H1 (cell line): ENCODE data around the gene ZBTB20. TPM values are rescaled to one million over a fixed set of nuclear protein-coding genes. Genes with fewer than 3 reads are reported as not detected.

Source experiments
- CTCF ChIA-PET: fragments of 300-600 bp; sonication (Branson Sonifier 250); formaldehyde crosslinking; loops from one replicate; lab custom pipeline; 2021; ENCODE audit not compliant: partially characterized antibody; lab: Charles Lee
- POLR2A ChIA-PET: fragments of 300-600 bp; sonication (Branson Sonifier 250); formaldehyde crosslinking; loops from one replicate; lab custom pipeline; 2021; ENCODE audit warnings: inconsistent platforms; ENCODE audit not compliant: partially characterized antibody; lab: Charles Lee
- DNase-seq, 2 experiments: peaks; one replicate each; pipeline versions ENCODE4 v3.0.0 to v3.0.0-alpha.2; 2010 to 2022; ENCODE audit warnings: low spot score in 2 of 2, low read depth in 1 of 2, mixed read lengths in 1 of 2
- FAIRE-seq: peaks from 2 replicates; lab custom pipeline; 2011; peaks lifted over from hg19 to GRCh38; lab: Jason Lieb, UNC
- H2AFZ ChIP-seq: 2 replicates; pipeline ENCODE4 v1.8.1; 2012; ENCODE audit warnings: low read length, inconsistent platforms
- H2AK5ac ChIP-seq: 2 replicates; pipeline ENCODE4 v1.6.1; 2013; ENCODE audit warnings: low read depth, low read length
- H2BK120ac ChIP-seq: replicated peaks from 2 replicates; pipeline ENCODE3; 2013; ENCODE audit warnings: low read depth, low read length, inconsistent platforms
- H2BK12ac ChIP-seq: 2 replicates; pipeline ENCODE4 v1.6.1; 2013; ENCODE audit warnings: low read depth, low read length
- H2BK15ac ChIP-seq: 2 replicates; pipeline ENCODE4 v1.6.1; 2013; ENCODE audit warnings: low read length
- H2BK20ac ChIP-seq: 2 replicates; pipeline ENCODE4 v1.6.1; 2013; ENCODE audit warnings: low read length
- H2BK5ac ChIP-seq: 2 replicates; pipeline ENCODE4 v1.6.1; 2013; ENCODE audit warnings: low read depth, low read length
- H3K14ac ChIP-seq: 2 replicates; pipeline ENCODE4 v1.6.1; 2013; ENCODE audit warnings: inconsistent platforms; ENCODE audit not compliant: insufficient read length
- H3K18ac ChIP-seq: 2 replicates; pipeline ENCODE4 v1.6.1; 2013; ENCODE audit warnings: low read length; ENCODE audit errors: extremely low read depth
- H3K23ac ChIP-seq: 2 replicates; pipeline ENCODE4 v1.6.1; 2013; ENCODE audit warnings: inconsistent platforms; ENCODE audit not compliant: insufficient read length
- H3K23me2 ChIP-seq: 2 replicates; pipeline ENCODE4 v1.6.1; 2013; ENCODE audit warnings: low read depth, low read length
- H3K27ac ChIP-seq: 2 replicates; pipeline ENCODE4 v1.6.1; 2011; ENCODE audit warnings: low read depth, low read length, inconsistent platforms
- H3K27me3 ChIP-seq, 4 experiments: replicated peaks in 1 of 4; 1 replicate in 1 of 4; 2 replicates in 3 of 4; pipeline versions ENCODE4 v1.6.1 to v1.8.1; 2011 to 2013; ENCODE audit warnings: low read length in 3 of 4, mild to moderate bottlenecking in 3 of 4, inconsistent platforms in 2 of 4, mixed read lengths in 2 of 4, moderate library complexity in 1 of 4; ENCODE audit not compliant: control insufficient read depth in 3 of 4, insufficient read depth in 3 of 4; ENCODE audit errors: extremely low read depth in 1 of 4
- H3K36me3 ChIP-seq, 4 experiments: 2 replicates each; pipeline versions ENCODE4 v1.6.1 to v1.8.1; 2011 to 2013; ENCODE audit warnings: mild to moderate bottlenecking in 4 of 4, low read length in 3 of 4, moderate library complexity in 2 of 4, control low read depth in 1 of 4, inconsistent platforms in 1 of 4; ENCODE audit not compliant: insufficient read depth in 4 of 4, control insufficient read depth in 2 of 4
- H3K4ac ChIP-seq: replicated peaks from 2 replicates; pipeline ENCODE3; 2013; ENCODE audit warnings: low read length, low read depth, mixed read lengths, inconsistent platforms; ENCODE audit not compliant: insufficient read length
- H3K4me1 ChIP-seq, 4 experiments: replicated peaks in 1 of 4; 1 replicate in 1 of 4; 2 replicates in 3 of 4; pipeline versions ENCODE4 v1.6.1 to v1.8.1; 2011 to 2013; ENCODE audit warnings: low read length in 3 of 4, inconsistent platforms in 2 of 4, mixed read lengths in 1 of 4; ENCODE audit not compliant: insufficient read depth in 4 of 4, control insufficient read depth in 3 of 4
- H3K4me2 ChIP-seq, 2 experiments: 2 replicates each; pipeline versions ENCODE4 v1.6.1 to v1.8.1; 2011 to 2013; ENCODE audit warnings: low read depth in 2 of 2, low read length in 2 of 2, control low read depth in 1 of 2, inconsistent platforms in 1 of 2, mild to moderate bottlenecking in 1 of 2; ENCODE audit not compliant: insufficient read depth in 1 of 2
- H3K4me3 ChIP-seq, 4 experiments: fragments of 200-600, 300-600 bp in 1 of 4; sonication (generic), shearing (Covaris generic), sonication (Bioruptor Twin) in 1 of 4; 2 replicates each; pipeline versions ENCODE4 v1.5.1 to v1.8.1; 2011 to 2016; ENCODE audit warnings: low read length in 4 of 4, low read depth in 3 of 4, control low read depth in 2 of 4, inconsistent platforms in 2 of 4, mild to moderate bottlenecking in 2 of 4, mixed read lengths in 1 of 4, moderate library complexity in 1 of 4; ENCODE audit not compliant: insufficient read depth in 2 of 4; ENCODE audit errors: extremely low read depth in 1 of 4
- H3K56ac ChIP-seq: replicated peaks from 2 replicates; pipeline ENCODE3; 2013; ENCODE audit warnings: low read depth, mild to moderate bottlenecking, mixed read lengths, low read length, inconsistent platforms; ENCODE audit not compliant: insufficient read length
- H3K79me1 ChIP-seq: 2 replicates; pipeline ENCODE4 v1.6.1; 2013; ENCODE audit warnings: low read depth, low read length, control low read depth
- H3K79me2 ChIP-seq, 2 experiments: 2 replicates each; pipeline versions ENCODE4 v1.6.1 to v1.8.1; 2012 to 2013; ENCODE audit warnings: low read length in 2 of 2, mild to moderate bottlenecking in 2 of 2, inconsistent platforms in 1 of 2; ENCODE audit not compliant: insufficient read depth in 2 of 2, control insufficient read depth in 1 of 2
- H3K9ac ChIP-seq, 4 experiments: replicated peaks in 1 of 4; 1 replicate in 1 of 4; 2 replicates in 3 of 4; pipeline versions ENCODE4 v1.6.1 to v1.8.1; 2011 to 2013; ENCODE audit warnings: low read depth in 3 of 4, low read length in 3 of 4, control low read depth in 2 of 4, mild to moderate bottlenecking in 2 of 4, moderate library complexity in 2 of 4, inconsistent platforms in 1 of 4; ENCODE audit errors: extremely low read depth in 1 of 4
- H3K9me3 ChIP-seq, 2 experiments: 2 replicates each; pipeline versions ENCODE4 v1.6.1 to v1.8.1; 2012 to 2013; ENCODE audit warnings: mild to moderate bottlenecking in 2 of 2, moderate library complexity in 2 of 2, control low read depth in 1 of 2, inconsistent platforms in 1 of 2, low read depth in 1 of 2, low read length in 1 of 2, mixed read lengths in 1 of 2; ENCODE audit not compliant: insufficient read depth in 2 of 2
- H4K20me1 ChIP-seq, 2 experiments: replicated peaks in 1 of 2; 2 replicates each; pipeline versions ENCODE3 to v1.8.1; 2011 to 2013; ENCODE audit warnings: inconsistent platforms in 2 of 2, low read length in 2 of 2, mild to moderate bottlenecking in 1 of 2; ENCODE audit not compliant: insufficient read depth in 2 of 2, control insufficient read depth in 1 of 2
- H4K5ac ChIP-seq: 2 replicates; pipeline ENCODE4 v1.6.1; 2013; ENCODE audit warnings: low read length, low read depth, mixed read lengths, inconsistent platforms; ENCODE audit not compliant: insufficient read length
- H4K8ac ChIP-seq: 2 replicates; pipeline ENCODE4 v1.8.0; 2013; ENCODE audit warnings: mild to moderate bottlenecking, moderate library complexity, low read length, inconsistent platforms; ENCODE audit not compliant: insufficient read depth; ENCODE audit errors: extremely low read depth
- H4K91ac ChIP-seq: replicated peaks from 2 replicates; pipeline ENCODE3; 2013; ENCODE audit warnings: low read length, mixed read lengths, inconsistent platforms; ENCODE audit not compliant: insufficient read length
- ATF3 ChIP-seq: IDR thresholded peaks from 2 replicates; pipeline ENCODE4 v1.6.1; 2011; ENCODE audit warnings: low read depth, mild to moderate bottlenecking, low read length; ENCODE audit not compliant: insufficient read depth
- CHD1 ChIP-seq: IDR thresholded peaks from 2 replicates; pipeline ENCODE4 v1.6.1; 2012; ENCODE audit warnings: low read depth, low read length, improper control_type of control experiment
- CREB1 ChIP-seq: IDR thresholded peaks from 2 replicates; pipeline ENCODE4 v1.6.1; 2012; ENCODE audit warnings: inconsistent platforms
- GTF2F1 ChIP-seq: IDR thresholded peaks from 2 replicates; pipeline ENCODE4 v1.6.1; 2012; ENCODE audit warnings: low read depth, low read length, improper control_type of control experiment, borderline replicate concordance
- KDM1A ChIP-seq: fragments of 200-600, 300-600 bp; sonication (generic); IDR thresholded peaks from 2 replicates; pipeline ENCODE4 v1.7.1; 2016; ENCODE audit warnings: mild to moderate bottlenecking, low read length, borderline replicate concordance
- MAX ChIP-seq: IDR thresholded peaks from 2 replicates; pipeline ENCODE4 v1.6.1; 2012; ENCODE audit warnings: inconsistent platforms
- RXRA ChIP-seq: IDR thresholded peaks from 2 replicates; pipeline ENCODE4 v1.6.1; 2011; ENCODE audit warnings: low read depth, mild to moderate bottlenecking, low read length, moderate library complexity; ENCODE audit not compliant: insufficient read depth
- SIN3A ChIP-seq, 2 experiments: IDR thresholded peaks in 1 of 2; conservative IDR thresholded peaks in 1 of 2; 2 replicates each; pipeline ENCODE4 v1.6.1; 2011 to 2012; ENCODE audit warnings: low read length in 2 of 2, improper control_type of control experiment in 1 of 2, low read depth in 1 of 2, mild to moderate bottlenecking in 1 of 2
- SUZ12 ChIP-seq: fragments of 200-600 bp; sonication (generic); IDR thresholded peaks from 2 replicates; pipeline ENCODE4 v1.6.1; 2012; ENCODE audit warnings: mild to moderate bottlenecking, inconsistent platforms, low read length, moderate library complexity, mixed read lengths
- TBP ChIP-seq: IDR thresholded peaks from 2 replicates; pipeline ENCODE4 v1.6.1; 2011; ENCODE audit warnings: low read depth, low read length, improper control_type of control experiment
- TEAD4 ChIP-seq: IDR thresholded peaks from 2 replicates; pipeline ENCODE4 v1.6.1; 2012; ENCODE audit warnings: low read depth, low read length, inconsistent platforms, mixed read lengths
- WGBS, 2 experiments: shearing (Covaris generic) in 1 of 2; methylation state at CpG; one replicate each; pipeline versions ENCODE4 v1.1.6 to v1.1.7; 2013 to 2015; ENCODE audit warnings: low lambda C conversion rate in 2 of 2, mixed read lengths in 2 of 2, inconsistent platforms in 1 of 2, low coverage in 1 of 2, missing lambda C conversion rate in 1 of 2; ENCODE audit not compliant: insufficient replicate concordance in 2 of 2, insufficient coverage in 1 of 2, insufficient read length in 1 of 2; ENCODE audit errors: extremely low coverage in 1 of 2, missing lambda C conversion rate in 1 of 2; 5-methylcytosine and 5-hydroxymethylcytosine counted together
- polyA plus RNA-seq, 7 experiments: library from polyadenylated mRNA; depleted of rRNA in 3 of 7; stranded (reverse) in 5 of 7; unstranded in 2 of 7; fragments of >200 nt in 5 of 7; fragments of 200-250 nt in 2 of 7; gene quantifications; 1 replicate in 5 of 7; 2 replicates in 1 of 7; 4 replicates in 1 of 7; pipeline versions ENCODE4 v1.2.1 to v1.2.3, GENCODE V29; 2011 to 2013; ENCODE audit warnings: missing spikeins in 2 of 7, mixed read lengths in 2 of 7
- total RNA-seq: library from RNA; stranded (reverse); fragmentation: NEBNext Ultra II Directional; extraction: Animal tissue kit (Norgen Biotek cat#: 25700); gene quantifications from 2 replicates; pipeline ENCODE4 v1.2.1, GENCODE V29; 2021

Gene ZBTB20
- total and polyA plus RNA-seq, 2 of the 8 experiments (the other 6 are each of a cell fraction or from before 2014, with no cell fraction given): 0.35 to 1.3 TPM

DNA sequence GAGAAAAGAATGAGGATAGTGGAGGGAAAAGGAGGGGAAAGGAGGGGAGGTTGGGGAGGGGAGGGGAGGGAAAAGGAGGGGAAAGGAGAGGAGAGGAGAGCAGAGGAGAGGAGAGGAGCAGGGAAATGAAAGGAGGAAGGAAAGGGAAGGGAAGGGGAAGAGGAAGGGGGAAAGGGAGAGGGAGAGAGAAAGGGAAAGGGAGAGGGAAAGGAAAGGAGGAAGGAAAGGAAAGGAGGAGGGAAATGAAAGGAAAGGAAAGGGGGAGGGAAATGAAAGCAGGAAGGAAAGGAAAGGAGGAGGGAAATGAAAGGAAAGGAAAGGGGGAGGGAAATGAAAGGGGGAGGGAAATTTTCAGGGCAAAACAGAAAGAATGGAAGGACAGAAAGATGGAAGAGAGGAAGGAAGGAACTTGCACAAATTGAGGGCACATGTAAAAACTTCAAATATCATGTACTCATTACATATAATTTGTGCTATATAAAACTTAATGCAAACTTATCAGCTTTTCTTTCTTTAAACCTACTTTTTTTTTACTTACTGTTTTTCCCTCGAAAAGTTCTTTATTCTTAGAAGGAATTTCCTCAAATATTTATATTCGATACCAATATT lies 148.0 kb downstream of the ZBTB20 start:
- POLR2A ChIA-PET: no interaction called here
- no peak overlapping the region for H3K4ac ChIP-seq
- H3K79me2 ChIP-seq: no peaks in the 10 kb centered on the region
- no peaks in the 10 kb centered on the region for H3K36me3 ChIP-seq
- H2AFZ ChIP-seq: no peak overlapping the region
- no peaks in the 10 kb centered on the region for H3K23me2 ChIP-seq
- H3K18ac ChIP-seq: no peak overlapping the region
- CTCF ChIA-PET: no interaction called here
- H3K56ac ChIP-seq: no peak overlapping the region
- no peaks in the 10 kb centered on the region for H3K27me3 ChIP-seq
- no peak overlapping the region for H2BK15ac ChIP-seq
- H2AK5ac ChIP-seq: no peak overlapping the region
- H2BK12ac ChIP-seq: no peak overlapping the region
- no peak overlapping the region for H3K4me3 ChIP-seq
- no peak overlapping the region for H3K23ac ChIP-seq
- no peak overlapping the region for H4K8ac ChIP-seq
- DNase-seq: no peak
- H4K5ac ChIP-seq: no peak overlapping the region
- H3K4me2 ChIP-seq: no peak overlapping the region
- H3K9me3 ChIP-seq: no peaks in the 10 kb centered on the region
- no peaks in the 10 kb centered on the region for H3K4me1 ChIP-seq
- no peak overlapping the region for H3K27ac ChIP-seq
- no peak overlapping the region for H2BK20ac ChIP-seq
- H3K14ac ChIP-seq: no peak overlapping the region
- H3K9ac ChIP-seq: no peak overlapping the region
- no peak for FAIRE-seq
- no peaks in the 10 kb centered on the region for H4K20me1 ChIP-seq
- no peak overlapping the region for H2BK120ac ChIP-seq
- no peak overlapping the region for H2BK5ac ChIP-seq
- WGBS, 2 experiments: 87 to 100% methylated on average over 1 to 2 of the region's 2 CpGs
- H3K79me1 ChIP-seq: no peaks in the 10 kb centered on the region
- no peak overlapping the region for H4K91ac ChIP-seq
- no peak for TF ChIP-seq CREB1
- no peak for TF ChIP-seq TEAD4
- TF ChIP-seq MAX: no peak
- TF ChIP-seq SUZ12: no peak
- no peak for TF ChIP-seq CHD1
- TF ChIP-seq ATF3: no peak
- TF ChIP-seq GTF2F1: no peak
- TF ChIP-seq RXRA: no peak
- TF ChIP-seq TBP: no peak
- no peak for TF ChIP-seq SIN3A (conservative IDR thresholded peaks at IDR 0.05 in 1 of 2, IDR thresholded peaks at IDR 0.05 in 1 of 2; ENCODE audit: low read depth in 1 of 2, low read length in 2 of 2)
- TF ChIP-seq KDM1A: no peak
